ENCODE measurements around the gene DSC1.

The DSC1 gene

GRCh38 chr18:31102025-31102684, 60.5 kb downstream of the DSC1 start, which contains the start of gene DSC2:
Gene DSC2, minus strand, starts transcription at chr18:31102421. Its CDS starts 450 bp downstream, at chr18:31101971.
- DNase-seq, result no peak

- DNase-seq, result no peak
These were observed 61.3 kb downstream of the DSC1 start for GRCh38 chr18:31101183-31102024.

GRCh38 chr18:31100436-31101182, 62.0 kb downstream of the DSC1 start:
- no peak for DNase-seq

GRCh38 chr18:31099450-31100230, 63.0 kb downstream of the DSC1 start:
- DNase-seq, result no peak

- no peak for DNase-seq
These were observed 63.8 kb downstream of the DSC1 start for GRCh38 chr18:31098878-31099277.

- DNase-seq, result no peak
These were observed 65.0 kb downstream of the DSC1 start for GRCh38 chr18:31097666-31098065.

GRCh38 chr18:31093880-31094279, 68.8 kb downstream of the DSC1 start:
- no peak for DNase-seq

GRCh38 chr18:31093294-31093693, 69.4 kb downstream of the DSC1 start:
- DNase-seq, result no peak

GRCh38 chr18:31091350-31091749, 71.3 kb downstream of the DSC1 start:
- DNase-seq, result no peak

- DNase-seq, result no peak
These were observed 74.1 kb downstream of the DSC1 start for GRCh38 chr18:31088532-31088931.

GRCh38 chr18:31079973-31080372, 82.7 kb downstream of the DSC1 start:
- DNase-seq, result no peak

Data from NCI-H1092 treated with DMSO at 0.1 percent for 48 hours (cell line).